AG09309 (cell line): ENCODE data around the gene SH3BGRL2.
"Not testable (repeated sequence)": the region's sequence is repeated elsewhere in the genome, so short reads cannot be mapped to it uniquely, and the experiment has no call there.

ENCODE experiments used
- DNase-seq: peaks from one replicate; pipeline ENCODE4 v3.0.0-alpha.2; 2010; ENCODE audit warnings: low read depth
- H3K4me3 ChIP-seq: 2 replicates; pipeline ENCODE4 v1.5.1; 2011; ENCODE audit warnings: mild to moderate bottlenecking, low read depth, low read length, moderate library complexity; ENCODE audit not compliant: control insufficient read depth
- CTCF ChIP-seq: IDR thresholded peaks from 2 replicates; pipeline ENCODE4 v1.5.1; 2011; ENCODE audit warnings: mild to moderate bottlenecking, low read depth, low read length, inconsistent platforms; ENCODE audit not compliant: insufficient read depth, control insufficient read depth; ENCODE audit errors: missing control alignments

Gene SH3BGRL2

GRCh38 chr6:79724816-79725215 lies 93.7 kb downstream of the SH3BGRL2 start:
- no peak for DNase-seq
- H3K4me3 ChIP-seq: no peak overlapping the region
- no peak for TF ChIP-seq CTCF

GRCh38 chr6:79731471-79731870 lies 100.3 kb downstream of the SH3BGRL2 start:
- no peak for DNase-seq
- H3K4me3 ChIP-seq: no peak overlapping the region
- TF ChIP-seq CTCF: no peak

GRCh38 chr6:79733388-79733787 lies 102.3 kb downstream of the SH3BGRL2 start:
- no peak for DNase-seq
- TF ChIP-seq CTCF: no peak
- no peak overlapping the region for H3K4me3 ChIP-seq

GRCh38 chr6:79734374-79734773 lies 103.2 kb downstream of the SH3BGRL2 start:
- DNase-seq: no peak
- H3K4me3 ChIP-seq: no peak overlapping the region
- TF ChIP-seq CTCF: no peak

- no peak for TF ChIP-seq CTCF
- H3K4me3 ChIP-seq: no peak overlapping the region
- DNase-seq: no peak
These were observed 104.1 kb downstream of the SH3BGRL2 start for GRCh38 chr6:79735183-79735582.

- H3K4me3 ChIP-seq: no peak overlapping the region
- no peak for TF ChIP-seq CTCF
- no peak for DNase-seq
These were observed 106.0 kb downstream of the SH3BGRL2 start for GRCh38 chr6:79737172-79737571.

- no peak overlapping the region for H3K4me3 ChIP-seq
- TF ChIP-seq CTCF: no peak
- no peak for DNase-seq
These were observed 110.9 kb downstream of the SH3BGRL2 start for GRCh38 chr6:79742030-79742429.

- DNase-seq, H3K4me3 ChIP-seq: not testable (repeated sequence)
These were observed 114.2 kb downstream of the SH3BGRL2 start for GRCh38 chr6:79745282-79745681.

GRCh38 chr6:79746325-79746724 lies 115.2 kb downstream of the SH3BGRL2 start:
- DNase-seq, H3K4me3 ChIP-seq: not testable (repeated sequence)
